WTC11 (cell line): ENCODE results near the gene CUL4A. TPM values are rescaled to one million over a fixed set of nuclear protein-coding genes. Genes with fewer than 3 reads are reported as not detected.

Experiments used
- ATAC-seq: fragments of 200-7000 bp; cut with Tn5 transposase; 2 replicates; pipeline ENCODE4 v1.10.0; 2021; ENCODE audit warnings: mild to moderate bottlenecking, moderate library complexity
- CTCF ChIA-PET: fragments of 300-600 bp; sonication (Branson Sonifier 250); formaldehyde crosslinking; loops from one replicate; lab custom pipeline; 2021; ENCODE audit warnings: antibody characterized with exemption; lab: Charles Lee
- POLR2A ChIA-PET: fragments of 350-600 bp; sonication (Branson Sonifier 250); formaldehyde crosslinking; loops from one replicate; lab custom pipeline; 2021; ENCODE audit warnings: antibody characterized with exemption; lab: Charles Lee
- DNase-seq: peaks from one replicate; pipeline ENCODE4 v3.0.0; 2021; ENCODE audit warnings: low spot score
- H3K27ac Mint-ChIP-seq: 2 replicates; pipeline ENCODE4 v1.8.0; 2021; ENCODE audit warnings: mixed read lengths
- H3K27me3 Mint-ChIP-seq: 2 replicates; pipeline ENCODE4 v1.8.0; 2021; ENCODE audit warnings: low read depth, mild to moderate bottlenecking, moderate library complexity, mixed read lengths
- H3K36me3 Mint-ChIP-seq: 2 replicates; pipeline ENCODE4 v1.8.0; 2021; ENCODE audit warnings: mixed read lengths
- H3K4me1 Mint-ChIP-seq: 2 replicates; pipeline ENCODE4 v1.8.0; 2022; ENCODE audit warnings: mixed read lengths
- H3K4me3 Mint-ChIP-seq: 2 replicates; pipeline ENCODE4 v1.8.0; 2021; ENCODE audit warnings: mild to moderate bottlenecking, moderate library complexity, mixed read lengths
- H3K9me3 Mint-ChIP-seq: 2 replicates; pipeline ENCODE4 v1.8.0; 2021; ENCODE audit warnings: mixed read lengths
- ATF2 ChIP-seq: sonication (generic); formaldehyde crosslinking; IDR thresholded peaks from 2 replicates; pipeline ENCODE4 v1.8.1; 2022; ENCODE audit warnings: low read depth, missing genetic modification reagents, borderline replicate concordance
- ATF3 ChIP-seq: sonication (generic); formaldehyde crosslinking; conservative IDR thresholded peaks from 2 replicates; pipeline ENCODE4 v1.8.1; 2022; ENCODE audit warnings: mild to moderate bottlenecking, missing genetic modification reagents
- CBFB ChIP-seq: sonication (generic); formaldehyde crosslinking; IDR thresholded peaks from 2 replicates; pipeline ENCODE4 v1.8.1; 2022; ENCODE audit warnings: mild to moderate bottlenecking, low read depth, missing genetic modification reagents
- CTCF ChIP-seq: fragments of 200-600 bp; IDR thresholded peaks from 2 replicates; pipeline ENCODE4 v1.8.0; 2022; ENCODE audit warnings: antibody characterized with exemption
- E2F5 ChIP-seq: sonication (generic); formaldehyde crosslinking; IDR thresholded peaks from 2 replicates; pipeline ENCODE4 v1.8.1; 2022; ENCODE audit warnings: mild to moderate bottlenecking, moderate library complexity, missing genetic modification reagents
- EMX1 ChIP-seq: fragments of 250-450 bp; sonication (Bioruptor Pico); IDR thresholded peaks from 2 replicates; pipeline ENCODE4 v1.8.0; 2021; ENCODE audit warnings: mild to moderate bottlenecking
- FOXP1 ChIP-seq: sonication (generic); formaldehyde crosslinking; IDR thresholded peaks from 2 replicates; pipeline ENCODE4 v1.8.0; 2022; ENCODE audit warnings: missing genetic modification reagents, mild to moderate bottlenecking, moderate library complexity, borderline replicate concordance
- GABPB1 ChIP-seq: sonication (generic); formaldehyde crosslinking; IDR thresholded peaks from 2 replicates; pipeline ENCODE4 v1.8.1; 2023; ENCODE audit warnings: mild to moderate bottlenecking, missing genetic modification reagents
- IRF1 ChIP-seq: sonication (generic); formaldehyde crosslinking; IDR thresholded peaks from 2 replicates; pipeline ENCODE4 v1.8.0; 2023; ENCODE audit warnings: missing genetic modification reagents
- JAZF1 ChIP-seq: fragments of 250-450 bp; sonication (Bioruptor Pico); IDR thresholded peaks from 2 replicates; pipeline ENCODE4 v1.9.0; 2021; ENCODE audit warnings: moderate library complexity, mild to moderate bottlenecking, inconsistent platforms
- JUN ChIP-seq: sonication (generic); formaldehyde crosslinking; IDR thresholded peaks from 2 replicates; pipeline ENCODE4 v1.8.0; 2023; ENCODE audit warnings: mild to moderate bottlenecking, missing genetic modification reagents
- KAT7 ChIP-seq: sonication (generic); formaldehyde crosslinking; IDR thresholded peaks from 2 replicates; pipeline ENCODE4 v1.8.1; 2023; ENCODE audit warnings: missing genetic modification reagents, mild to moderate bottlenecking, borderline replicate concordance
- NFATC4 ChIP-seq: fragments of 250-450 bp; sonication (Bioruptor Pico); IDR thresholded peaks from 2 replicates; pipeline ENCODE4 v1.9.0; 2021; ENCODE audit warnings: mild to moderate bottlenecking
- NR1H2 ChIP-seq: sonication (generic); formaldehyde crosslinking; IDR thresholded peaks from 2 replicates; pipeline ENCODE4 v1.9.0; 2021; ENCODE audit warnings: mild to moderate bottlenecking, moderate library complexity, missing genetic modification reagents
- NR2C2 ChIP-seq: sonication (generic); formaldehyde crosslinking; IDR thresholded peaks from 2 replicates; pipeline ENCODE4 v1.8.0; 2022; ENCODE audit warnings: mild to moderate bottlenecking, missing genetic modification reagents
- PRDM15 ChIP-seq: sonication (generic); formaldehyde crosslinking; IDR thresholded peaks from 2 replicates; pipeline ENCODE4 v1.8.0; 2022; ENCODE audit warnings: missing genetic modification reagents
- SMAD3 ChIP-seq: sonication (generic); formaldehyde crosslinking; IDR thresholded peaks from 2 replicates; pipeline ENCODE4 v1.8.0; 2022; ENCODE audit warnings: missing genetic modification reagents, mild to moderate bottlenecking, borderline replicate concordance
- SP1 ChIP-seq: sonication (generic); formaldehyde crosslinking; conservative IDR thresholded peaks from 2 replicates; pipeline ENCODE4 v1.8.1; 2022; ENCODE audit warnings: missing genetic modification reagents
- TCF7 ChIP-seq: sonication (generic); formaldehyde crosslinking; IDR thresholded peaks from 2 replicates; pipeline ENCODE4 v1.8.0; 2022; ENCODE audit warnings: mild to moderate bottlenecking, low read depth, missing genetic modification reagents, moderate library complexity
- TP53 ChIP-seq: sonication (generic); formaldehyde crosslinking; IDR thresholded peaks from 2 replicates; pipeline ENCODE4 v1.8.1; 2023; ENCODE audit warnings: mild to moderate bottlenecking, missing genetic modification reagents
- USF2 ChIP-seq: sonication (generic); formaldehyde crosslinking; IDR thresholded peaks from 2 replicates; pipeline ENCODE4 v1.8.1; 2023; ENCODE audit warnings: mild to moderate bottlenecking, missing genetic modification reagents, moderate library complexity
- ZMAT4 ChIP-seq: fragments of 250-450 bp; sonication (Bioruptor Pico); IDR thresholded peaks from 2 replicates; pipeline ENCODE4 v1.9.0; 2021; ENCODE audit warnings: mild to moderate bottlenecking
- ZNF219 ChIP-seq: sonication (generic); formaldehyde crosslinking; IDR thresholded peaks from 2 replicates; pipeline ENCODE4 v1.8.0; 2023; ENCODE audit warnings: missing genetic modification reagents, mild to moderate bottlenecking, borderline replicate concordance
- ZNF232 ChIP-seq: sonication (generic); formaldehyde crosslinking; IDR thresholded peaks from 2 replicates; pipeline ENCODE4 v1.8.0; 2022; ENCODE audit warnings: mild to moderate bottlenecking, missing genetic modification reagents
- total RNA-seq: library from RNA; stranded (reverse); gene quantifications from 3 replicates; pipeline ENCODE4 v1.2.3, GENCODE V29; 2021

CUL4A gene
- total RNA-seq, 1 experiment from 2014 or later = 99.9 TPM

- DNase-seq (no peak), ATAC-seq (no peak)
- no peaks in the 10 kb centered on the region for H3K4me1 Mint-ChIP-seq
- 0 out of 2 replicates have a peak overlapping the region, but pooled peaks have one; percentile 48 for H3K27ac Mint-ChIP-seq
- peaks cover 75% of the 10 kb centered on the region for H3K36me3 Mint-ChIP-seq
- H3K9me3 Mint-ChIP-seq = no peaks in the 10 kb centered on the region
- ChIA-PET POLR2A (no interaction called here), CTCF (interaction anchor here (1.6 kb wide), 1 partner anchor 137 kb away, joined by 3 read pairs; no protein-coding TSS in a partner anchor)
- H3K4me3 Mint-ChIP-seq = no peak overlapping the region
- H3K27me3 Mint-ChIP-seq = no peaks in the 10 kb centered on the region
- no peak for TF ChIP-seq PRDM15 (CRISPR knock-in tag)
- TF ChIP-seq TCF7 = no peak
- TF ChIP-seq GABPB1 (CRISPR knock-in tag) = no peak
- no peak for TF ChIP-seq CBFB (CRISPR knock-in tag)
- TF ChIP-seq USF2 = no peak
- TF ChIP-seq ATF2 (CRISPR knock-in tag) = no peak
These were observed 17.5 kb downstream of the CUL4A start for GRCh38 chr13:113226873-113227450.

- POLR2A ChIA-PET = no interaction called here
- peaks cover 68% of the 10 kb centered on the region for H3K36me3 Mint-ChIP-seq
- H3K4me1 Mint-ChIP-seq = no peaks in the 10 kb centered on the region
- CTCF ChIA-PET = interaction anchor here (2.0 kb wide), 1 partner anchor 9 kb away, joined by 6 read pairs; no protein-coding TSS in a partner anchor
- no peaks in the 10 kb centered on the region for H3K9me3 Mint-ChIP-seq
- TF ChIP-seq NR1H2 (CRISPR knock-in tag) = no peak
- TF ChIP-seq E2F5 (CRISPR knock-in tag) = no peak
- TF ChIP-seq SMAD3 (CRISPR knock-in tag) = no peak
- no peak for TF ChIP-seq NR2C2
- TF ChIP-seq CTCF = no peak
- no peak for TF ChIP-seq EMX1
- TF ChIP-seq ZNF232 = no peak
- TF ChIP-seq ZNF219 = no peak
- no peak for TF ChIP-seq ZMAT4
- no peak for TF ChIP-seq ATF3 (CRISPR knock-in tag)
- no peak for TF ChIP-seq FOXP1 (CRISPR knock-in tag)
- no peak for TF ChIP-seq ATF2 (CRISPR knock-in tag)
- no peak for TF ChIP-seq KAT7 (CRISPR knock-in tag)
- no peak for TF ChIP-seq NFATC4 (CRISPR knock-in tag)
- no peak for TF ChIP-seq SP1 (CRISPR knock-in tag)
- no peak for TF ChIP-seq TP53 (CRISPR knock-in tag)
- TF ChIP-seq IRF1 (CRISPR knock-in tag) = no peak
- TF ChIP-seq JUN = no peak
- TF ChIP-seq JAZF1 (CRISPR knock-in tag) = no peak
- no peak overlapping the region for H3K4me3 Mint-ChIP-seq
- ATAC-seq (no peak), DNase-seq (no peak)
- peak overlapping the region; percentile 28; the same call in 1 of the 2 replicates for H3K27ac Mint-ChIP-seq
- no peaks in the 10 kb centered on the region for H3K27me3 Mint-ChIP-seq
These were observed 19.7 kb downstream of the CUL4A start for GRCh38 chr13:113229161-113229560.
